Thyroid gland (tissue), 4 donors: ENCODE data around the gene USP6. TPM values are rescaled to one million over a fixed set of nuclear protein-coding genes. Genes with fewer than 3 reads are reported as not detected.
"Not testable (repeated sequence)": the region's sequence is repeated elsewhere in the genome, so short reads cannot be mapped to it uniquely, and the experiment has no call there.

Source experiments
- DNase-seq, 2 donors: peaks; one replicate each; pipeline ENCODE4 v3.0.0-alpha.2; 2019
- H3K27ac ChIP-seq, 3 donors: fragments of 200-600 bp; sonication (generic); 1 replicate in 2 of 3; 2 replicates in 1 of 3; pipeline ENCODE4 v1.5.1; 2016 to 2019; ENCODE audit warnings: mild to moderate bottlenecking in 1 of 3, moderate library complexity in 1 of 3
- H3K27me3 ChIP-seq: fragments of 200-600 bp; sonication (generic); one replicate; pipeline ENCODE4 v1.5.1; 2019
- H3K36me3 ChIP-seq, 2 donors: fragments of 200-600 bp; sonication (generic); one replicate each; pipeline ENCODE4 v1.5.1; 2016 to 2019
- H3K4me1 ChIP-seq, 2 donors: fragments of 200-600 bp; sonication (generic); one replicate each; pipeline ENCODE4 v1.5.1; 2017 to 2019
- H3K4me3 ChIP-seq, 3 donors: fragments of 200-600 bp; sonication (generic); replicated peaks in 1 of 3; 1 replicate in 2 of 3; 2 replicates in 1 of 3; pipeline ENCODE4 v1.5.1; 2016; ENCODE audit warnings: mild to moderate bottlenecking in 1 of 3
- H3K9me3 ChIP-seq: fragments of 200-600 bp; sonication (generic); one replicate; pipeline ENCODE4 v1.5.1; 2017
- POLR2A ChIP-seq, 2 donors: fragments of 450-650 bp; IDR thresholded peaks; one replicate each; pipeline ENCODE4 v1.6.1; 2017; ENCODE audit warnings: antibody characterized with exemption in 2 of 2, mild to moderate bottlenecking in 2 of 2, moderate library complexity in 1 of 2
- WGBS, 2 donors: methylation state at CpG; one replicate each; pipeline ENCODE4 v1.1.5; 2017; 5-methylcytosine and 5-hydroxymethylcytosine counted together
- intact Hi-C: fragments of 100-400 bp; cut with DNase I; formaldehyde crosslinking; loops from one replicate; pipeline ENCODE4 v1.15.1; 2023
- total RNA-seq, 4 donors: library from RNA; depleted of rRNA; stranded (reverse); fragments of >200 nt; gene quantifications; one replicate each; pipeline ENCODE4 v1.2.3, GENCODE V29; 2016
- TF ChIP-seq, protein P1 (sequence below), 6 experiments: fragments of 200-600 bp in 3 of 6; fragments of 450-650 bp in 3 of 6; sonication (generic) in 3 of 6; IDR thresholded peaks; one replicate each; pipeline ENCODE4 v1.5.1; 2016 to 2019; ENCODE audit warnings: antibody characterized with exemption in 6 of 6, mild to moderate bottlenecking in 2 of 6, inconsistent platforms in 1 of 6, moderate library complexity in 1 of 6

USP6 gene
- total RNA-seq, 4 donors from 2014 or later = 0.11 to 1.7 (median 0.39) TPM

DNA sequence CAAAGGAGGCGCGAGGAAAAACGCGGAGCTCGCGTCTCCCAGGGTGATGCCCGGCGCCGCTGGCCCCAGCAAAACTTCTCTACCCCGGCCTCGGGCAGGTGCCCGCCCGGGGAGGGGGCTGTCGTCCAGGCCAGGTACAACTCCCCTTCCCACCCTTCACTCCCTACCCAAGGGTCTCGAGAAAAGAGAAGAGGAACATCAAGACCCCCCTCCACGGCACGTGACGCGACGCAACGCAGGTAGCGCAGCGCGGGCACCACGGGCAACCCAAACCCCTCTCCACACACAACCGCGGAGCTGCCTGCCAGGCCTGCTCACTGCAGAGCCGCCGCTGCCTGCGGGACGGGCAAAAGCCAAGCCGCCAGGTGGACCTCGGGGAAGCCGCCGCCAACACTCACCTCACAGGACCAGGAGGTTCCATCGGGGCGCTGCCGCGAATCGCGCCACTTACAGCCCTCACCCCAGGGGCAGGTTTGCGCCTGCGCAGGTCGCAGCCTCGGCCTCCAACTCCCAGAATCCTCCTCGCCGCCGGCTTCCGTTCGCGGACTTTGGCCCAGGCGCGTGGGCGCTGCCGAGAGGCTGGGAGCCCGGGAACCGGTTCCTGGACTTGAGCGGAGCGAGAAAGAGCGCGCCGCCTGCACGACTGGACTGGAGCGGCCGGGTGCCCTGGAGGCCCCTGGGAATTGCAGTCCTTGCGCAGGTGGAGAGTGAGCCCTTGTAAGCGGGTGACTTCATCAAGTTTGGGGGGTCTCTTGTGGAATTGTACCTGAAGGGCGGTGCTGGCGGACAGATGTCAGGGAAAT lies 4.2 kb upstream of the USP6 start, which contains the start of gene ZNF232:
Gene ZNF232, minus strand, starts transcription at position 477 of the 803 bp plus-strand sequence. Its CDS starts 56 bp downstream, at position 421.
- peaks cover 8% of the 10 kb centered on the region for H3K27me3 ChIP-seq
- H3K4me1 ChIP-seq = peaks cover 6% of the 10 kb centered on the region in 2 donors
- TF ChIP-seq POLR2A (IDR thresholded peaks at IDR 0.05) = peak in 1 of 2 donors; percentile 67
- TF ChIP-seq, protein P1, sequence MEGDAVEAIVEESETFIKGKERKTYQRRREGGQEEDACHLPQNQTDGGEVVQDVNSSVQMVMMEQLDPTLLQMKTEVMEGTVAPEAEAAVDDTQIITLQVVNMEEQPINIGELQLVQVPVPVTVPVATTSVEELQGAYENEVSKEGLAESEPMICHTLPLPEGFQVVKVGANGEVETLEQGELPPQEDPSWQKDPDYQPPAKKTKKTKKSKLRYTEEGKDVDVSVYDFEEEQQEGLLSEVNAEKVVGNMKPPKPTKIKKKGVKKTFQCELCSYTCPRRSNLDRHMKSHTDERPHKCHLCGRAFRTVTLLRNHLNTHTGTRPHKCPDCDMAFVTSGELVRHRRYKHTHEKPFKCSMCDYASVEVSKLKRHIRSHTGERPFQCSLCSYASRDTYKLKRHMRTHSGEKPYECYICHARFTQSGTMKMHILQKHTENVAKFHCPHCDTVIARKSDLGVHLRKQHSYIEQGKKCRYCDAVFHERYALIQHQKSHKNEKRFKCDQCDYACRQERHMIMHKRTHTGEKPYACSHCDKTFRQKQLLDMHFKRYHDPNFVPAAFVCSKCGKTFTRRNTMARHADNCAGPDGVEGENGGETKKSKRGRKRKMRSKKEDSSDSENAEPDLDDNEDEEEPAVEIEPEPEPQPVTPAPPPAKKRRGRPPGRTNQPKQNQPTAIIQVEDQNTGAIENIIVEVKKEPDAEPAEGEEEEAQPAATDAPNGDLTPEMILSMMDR (IDR thresholded peaks at IDR 0.05) = peak in 1 of 6 experiments; percentile 19
- peak within 1 kb of the TSS; percentile 7 to 57 (median 55) for H3K27ac ChIP-seq
- intact Hi-C loops = no loop called here
- H3K4me3 ChIP-seq = peak within 1 kb of the TSS; percentile 68 to 77 (median 73)
- no peaks in the 10 kb centered on the region for H3K9me3 ChIP-seq
- 1% methylated on average over 17 of the region's 69 CpGs for WGBS, 2 donors
- H3K36me3 ChIP-seq = peaks cover 0 to 9% of the 10 kb centered on the region in 2 donors
- DNase-seq = peak; percentile 94 to 97

DNA sequence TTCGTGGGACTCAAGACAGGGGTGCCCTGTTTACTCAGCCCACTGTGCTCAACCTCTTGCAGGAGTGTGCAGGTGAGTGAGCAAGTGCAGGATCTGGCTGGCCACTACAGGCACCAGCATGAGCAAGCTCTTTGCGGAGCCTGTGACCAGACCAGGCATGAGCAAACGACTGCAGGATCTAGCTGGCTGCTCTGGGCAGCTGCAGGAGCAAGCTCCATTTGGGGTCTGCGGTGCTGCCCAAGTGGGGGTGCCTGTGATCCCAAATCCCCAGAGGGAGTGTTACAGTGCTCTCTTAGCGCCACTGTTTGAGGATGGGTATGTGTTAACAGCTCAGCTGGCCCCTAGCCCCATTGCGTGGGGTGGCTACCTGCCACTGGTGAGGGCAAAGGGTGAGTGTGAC lies 2.4 kb downstream of the USP6 start:
- intact Hi-C loops = no loop called here
- no peak for DNase-seq
- Histone ChIP-seq H3K9me3 (no peaks in the 10 kb centered on the region), H3K4me3 (no peak overlapping the region), H3K27ac (no peak overlapping the region), H3K4me1 (peaks cover 7 to 8% of the 10 kb centered on the region in 2 donors), H3K36me3 (no peaks in the 10 kb centered on the region), H3K27me3 (peaks cover 12% of the 10 kb centered on the region)
- WGBS, 2 donors = 86 to 87% methylated on average over 6 of the region's 6 CpGs
- TF ChIP-seq, protein P1 (IDR thresholded peaks at IDR 0.05) = no peak
- TF ChIP-seq POLR2A (IDR thresholded peaks at IDR 0.05) = no peak

DNA sequence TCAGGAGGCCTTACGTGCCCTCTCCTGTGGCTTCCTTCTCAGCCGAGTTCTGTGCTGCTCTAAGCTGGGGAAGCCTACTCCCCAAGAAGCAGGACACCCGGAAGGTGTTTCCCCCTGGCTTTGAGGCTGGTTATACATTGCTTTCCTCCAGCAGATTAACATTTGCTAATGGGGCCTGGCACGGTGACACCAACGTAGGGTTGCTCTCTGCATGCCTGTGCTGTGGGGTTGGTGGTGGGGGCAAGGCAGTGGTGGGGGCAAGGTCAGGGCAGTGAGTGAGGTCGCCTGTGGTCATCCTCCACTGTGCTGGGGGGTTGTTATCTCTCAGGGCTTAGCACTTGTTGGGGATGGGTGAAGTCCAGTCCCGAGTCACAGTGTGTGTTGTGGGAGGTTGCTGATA lies 4.2 kb downstream of the USP6 start:
- H3K27ac ChIP-seq = no peak overlapping the region
- WGBS, 2 donors = 77 to 86% methylated on average over 7 of the region's 7 CpGs
- intact Hi-C loops = no loop called here
- H3K4me1 ChIP-seq = peaks cover 7 to 11% of the 10 kb centered on the region in 2 donors
- TF ChIP-seq, protein P1 (IDR thresholded peaks at IDR 0.05) = no peak
- TF ChIP-seq POLR2A (IDR thresholded peaks at IDR 0.05) = no peak
- H3K36me3 ChIP-seq = no peaks in the 10 kb centered on the region
- peaks cover 13% of the 10 kb centered on the region for H3K27me3 ChIP-seq
- H3K9me3 ChIP-seq = no peaks in the 10 kb centered on the region
- no peak for DNase-seq
- H3K4me3 ChIP-seq = no peak overlapping the region

DNA sequence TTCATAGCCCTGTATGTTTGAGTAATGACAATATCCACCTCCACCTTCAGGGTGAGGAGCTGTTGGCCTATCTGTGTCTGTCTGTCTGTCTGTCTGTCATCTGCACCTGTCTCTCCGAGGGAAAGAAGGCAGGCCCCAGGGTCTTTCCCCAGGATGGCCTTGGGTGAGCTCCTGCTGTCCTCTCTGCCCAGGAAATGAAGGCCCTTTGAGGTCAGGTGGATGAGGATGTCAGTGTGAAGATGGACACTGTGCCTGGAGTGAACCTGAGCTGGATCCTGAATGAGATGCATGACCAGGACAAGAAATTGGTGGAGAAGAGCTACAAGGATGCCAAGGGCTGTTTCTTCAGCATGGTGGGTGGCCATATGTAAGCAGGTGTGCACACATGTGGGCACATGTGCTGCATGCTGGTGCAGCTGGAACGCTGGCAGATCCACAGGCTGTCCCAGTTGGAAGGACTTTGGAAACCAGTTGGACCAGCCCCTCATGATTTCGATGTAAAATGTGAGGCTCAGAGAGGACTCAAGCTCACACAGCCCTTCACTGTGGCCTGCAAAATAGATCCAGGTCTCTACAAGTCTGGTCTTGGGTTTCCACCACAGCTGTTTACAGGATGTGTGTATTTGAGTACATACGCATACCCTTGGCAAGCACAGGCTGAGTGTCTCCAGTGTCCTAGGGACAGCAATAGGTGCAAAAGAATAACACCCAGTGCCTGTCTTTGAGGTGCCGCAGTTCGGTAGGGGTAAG lies 4.8 kb downstream of the USP6 start:
- H3K36me3 ChIP-seq, H3K27ac ChIP-seq, H3K4me3 ChIP-seq, H3K9me3 ChIP-seq, intact Hi-C loops, DNase-seq: not testable (repeated sequence)
- Histone ChIP-seq H3K4me1 (peaks cover 7 to 11% of the 10 kb centered on the region in 2 donors), H3K27me3 (peaks cover 11% of the 10 kb centered on the region)
- 85 to 97% methylated on average over 5 to 6 of the region's 6 CpGs for WGBS, 2 donors

DNA sequence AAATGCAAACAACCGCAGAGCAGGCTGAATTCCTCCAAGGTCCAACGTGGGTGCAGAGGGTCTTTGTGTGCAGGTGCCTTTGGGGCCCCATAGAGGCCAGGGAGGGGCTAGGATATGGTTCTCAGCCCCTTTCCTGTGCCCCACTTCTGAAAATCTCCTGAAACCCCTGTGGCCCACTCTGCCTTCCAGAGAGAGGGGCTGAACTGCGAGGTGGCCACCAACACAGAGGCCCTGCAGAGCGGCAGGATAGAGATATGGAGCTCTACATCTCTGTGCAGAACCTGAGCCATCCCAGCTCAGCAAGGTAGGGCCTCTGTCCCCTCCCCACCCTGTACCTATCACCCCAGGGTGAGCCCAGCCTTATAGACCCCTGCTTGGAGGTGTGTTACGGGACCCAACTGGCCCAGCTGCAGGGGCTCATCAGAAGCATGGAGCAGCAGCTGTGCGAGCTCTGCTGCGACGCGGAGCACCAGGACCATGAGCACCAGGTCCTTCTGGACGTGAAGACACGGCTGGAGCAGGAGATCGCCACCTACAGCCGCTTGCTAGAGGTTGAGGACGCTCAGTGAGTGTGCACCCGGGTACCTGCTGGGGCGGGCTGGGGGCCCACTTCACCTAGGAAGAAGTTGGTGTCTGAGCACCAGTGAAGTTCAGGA lies 5.5 kb downstream of the USP6 start:
- WGBS, 2 donors = 85 to 88% methylated on average over 4 to 8 of the region's 16 CpGs
- no peak overlapping the region for H3K27ac ChIP-seq
- DNase-seq = no peak
- no peaks in the 10 kb centered on the region for H3K36me3 ChIP-seq
- intact Hi-C loops = no loop called here
- peaks cover 5% of the 10 kb centered on the region for H3K27me3 ChIP-seq
- no peak overlapping the region for H3K4me3 ChIP-seq
- TF ChIP-seq, protein P1 (IDR thresholded peaks at IDR 0.05) = no peak
- no peak for TF ChIP-seq POLR2A (IDR thresholded peaks at IDR 0.05)
- H3K4me1 ChIP-seq = peaks cover 7 to 11% of the 10 kb centered on the region in 2 donors
- H3K9me3 ChIP-seq = no peaks in the 10 kb centered on the region

DNA sequence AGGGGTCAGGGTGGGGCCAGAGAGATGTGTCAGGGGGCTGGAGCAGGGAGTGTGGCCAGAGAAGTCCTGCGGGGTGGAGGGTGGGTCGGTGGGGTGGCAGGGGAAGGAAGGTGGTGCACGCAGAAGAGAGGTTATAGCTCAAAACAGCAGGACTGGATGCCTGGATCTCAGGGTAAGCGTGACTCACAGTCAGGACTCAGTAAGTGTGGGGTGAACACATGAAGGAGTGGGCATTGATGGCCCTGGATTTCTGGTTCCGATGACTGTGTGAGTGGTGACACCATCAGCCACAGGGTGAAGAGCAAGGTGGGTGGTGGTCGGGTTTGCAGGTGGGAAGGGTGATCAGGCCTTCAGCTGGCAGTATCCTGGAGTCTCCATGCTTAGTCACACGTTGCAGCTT lies 6.2 kb downstream of the USP6 start:
- H3K9me3 ChIP-seq, H3K4me3 ChIP-seq, H3K36me3 ChIP-seq, intact Hi-C loops, H3K27ac ChIP-seq, DNase-seq, H3K27me3 ChIP-seq: not testable (repeated sequence)
- 81 to 82% methylated on average over 6 of the region's 7 CpGs for WGBS, 2 donors
- H3K4me1 ChIP-seq = peaks cover 7 to 11% of the 10 kb centered on the region in 2 donors
